ENCODE data around the gene DCAF6. TPM values are rescaled to one million over a fixed set of nuclear protein-coding genes. Genes with fewer than 3 reads are reported as not detected.
A peak's percentile ranks its signal among the peaks of the same experiment; 100 is the strongest.

The DCAF6 gene
- total RNA-seq, 1 donor from 2014 or later = 28.6 TPM

DNA sequence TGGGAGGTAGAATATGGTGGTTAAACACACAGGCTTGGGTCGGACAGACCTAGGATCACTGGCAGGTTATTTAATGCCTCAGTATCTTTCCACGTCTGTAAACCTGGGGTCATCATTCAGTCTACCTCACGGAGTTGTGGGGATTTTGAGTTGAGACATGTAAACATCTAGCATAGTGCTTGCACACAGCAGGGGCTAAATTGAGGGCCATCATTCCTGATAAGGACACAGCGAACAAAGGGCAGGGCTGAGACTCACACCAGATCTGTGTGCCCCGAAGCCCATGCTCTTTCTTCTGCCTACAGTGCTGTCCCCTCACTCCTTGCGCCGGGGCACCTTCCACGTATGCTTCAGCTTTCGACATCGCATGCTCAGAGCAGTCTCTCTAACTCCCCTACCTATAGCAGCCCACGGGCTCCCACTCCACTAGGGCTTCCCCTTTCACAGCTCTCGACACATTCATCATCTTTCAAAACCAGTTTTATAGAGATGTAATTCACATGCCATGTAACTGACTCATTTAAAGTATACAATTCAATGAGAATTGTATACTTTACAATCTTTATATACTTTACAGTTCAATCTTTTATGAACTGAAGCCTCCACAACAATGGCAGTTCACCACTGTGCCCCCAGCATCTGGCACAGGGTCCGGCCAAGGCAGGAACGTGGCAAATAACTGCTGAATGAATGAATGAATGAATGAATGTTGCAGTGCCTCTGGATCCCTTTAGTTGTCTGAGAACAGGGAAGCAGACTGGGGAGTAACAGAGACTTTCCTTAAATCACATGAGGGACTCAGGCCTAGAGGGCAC is 152.2 kb downstream of the DCAF6 start:
- H3K4me2 ChIP-seq = no peak overlapping the region
- peaks cover 17% of the 10 kb centered on the region for H3K4me1 Mint-ChIP-seq
- no peaks in the 10 kb centered on the region for H3K9me3 Mint-ChIP-seq
- no peak overlapping the region for H3K4me3 Mint-ChIP-seq
- no peak for DNase-seq (ENCODE audit: low spot score)
- no peak overlapping the region for H3K27ac ChIP-seq
- H3K4me3 ChIP-seq = no peak overlapping the region
- H3K36me3 Mint-ChIP-seq = peaks cover 28% of the 10 kb centered on the region
- peaks cover 4% of the 10 kb centered on the region for H3F3A ChIP-seq (ENCODE audit: low read depth)
- peak overlapping the region; percentile 57 for H3K27ac Mint-ChIP-seq
- H3K79me2 ChIP-seq (ENCODE audit: low read depth) = no peaks in the 10 kb centered on the region
- no peaks in the 10 kb centered on the region for H3K36me3 ChIP-seq
- no peak overlapping the region for H2AFZ ChIP-seq (replicated peaks)
- no peak overlapping the region for H3K9ac ChIP-seq
- H3K4me1 ChIP-seq = peaks cover 15% of the 10 kb centered on the region
- no peaks in the 10 kb centered on the region for H3K27me3 ChIP-seq
- no peak for TF ChIP-seq EZH2phosphoT487 (IDR thresholded peaks at IDR 0.05)
- TF ChIP-seq, protein P1, sequence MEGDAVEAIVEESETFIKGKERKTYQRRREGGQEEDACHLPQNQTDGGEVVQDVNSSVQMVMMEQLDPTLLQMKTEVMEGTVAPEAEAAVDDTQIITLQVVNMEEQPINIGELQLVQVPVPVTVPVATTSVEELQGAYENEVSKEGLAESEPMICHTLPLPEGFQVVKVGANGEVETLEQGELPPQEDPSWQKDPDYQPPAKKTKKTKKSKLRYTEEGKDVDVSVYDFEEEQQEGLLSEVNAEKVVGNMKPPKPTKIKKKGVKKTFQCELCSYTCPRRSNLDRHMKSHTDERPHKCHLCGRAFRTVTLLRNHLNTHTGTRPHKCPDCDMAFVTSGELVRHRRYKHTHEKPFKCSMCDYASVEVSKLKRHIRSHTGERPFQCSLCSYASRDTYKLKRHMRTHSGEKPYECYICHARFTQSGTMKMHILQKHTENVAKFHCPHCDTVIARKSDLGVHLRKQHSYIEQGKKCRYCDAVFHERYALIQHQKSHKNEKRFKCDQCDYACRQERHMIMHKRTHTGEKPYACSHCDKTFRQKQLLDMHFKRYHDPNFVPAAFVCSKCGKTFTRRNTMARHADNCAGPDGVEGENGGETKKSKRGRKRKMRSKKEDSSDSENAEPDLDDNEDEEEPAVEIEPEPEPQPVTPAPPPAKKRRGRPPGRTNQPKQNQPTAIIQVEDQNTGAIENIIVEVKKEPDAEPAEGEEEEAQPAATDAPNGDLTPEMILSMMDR (IDR thresholded peaks at IDR 0.05) = no peak
- TF ChIP-seq EZH2 (IDR thresholded peaks at IDR 0.05) = no peak
- peaks cover 5% of the 10 kb centered on the region for H3K27me3 Mint-ChIP-seq (ENCODE audit: insufficient read depth, low read depth)
- no peaks in the 10 kb centered on the region for H3K9me3 ChIP-seq (ENCODE audit: low read depth)
- peaks cover 29% of the 10 kb centered on the region for H4K20me1 ChIP-seq (ENCODE audit: low read depth)

DNA sequence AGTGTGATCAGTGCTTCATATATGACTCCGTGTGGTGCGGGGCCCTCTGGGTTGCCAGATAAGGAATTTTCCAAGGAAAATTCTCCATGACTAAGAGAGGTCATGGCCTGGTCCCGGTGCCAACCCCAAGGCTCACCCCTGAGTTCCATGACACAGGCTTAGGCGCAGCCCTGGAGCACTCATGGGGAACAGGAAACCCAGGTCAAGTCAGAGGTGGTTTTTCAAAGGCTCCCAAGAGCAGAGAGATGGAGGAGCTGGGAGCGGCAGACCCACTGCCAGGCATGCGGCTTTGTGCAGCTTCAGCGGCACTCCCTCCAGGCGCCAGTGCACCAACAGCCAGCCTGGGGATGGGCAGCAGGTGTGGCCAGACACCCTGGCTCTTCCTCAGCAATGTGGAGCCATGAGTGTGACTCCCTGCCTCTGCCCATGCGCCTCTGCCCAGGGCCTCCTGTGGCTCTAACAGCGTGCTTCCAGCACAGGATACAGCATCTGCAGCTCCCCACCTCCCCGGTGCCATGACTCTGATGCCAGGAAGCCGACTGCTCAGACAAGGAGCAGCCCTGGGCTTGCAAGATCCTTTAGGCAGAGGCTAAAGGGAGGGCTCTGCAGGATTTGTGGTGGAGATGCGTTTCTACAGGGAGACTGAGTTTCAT is 153.0 kb downstream of the DCAF6 start:
- Mint-ChIP-seq H3K9me3 (no peaks in the 10 kb centered on the region), H3K4me1 (peaks cover 17% of the 10 kb centered on the region), H3K36me3 (peaks cover 32% of the 10 kb centered on the region), H3K27me3 (ENCODE audit: insufficient read depth, low read depth) (peaks cover 5% of the 10 kb centered on the region), H3K27ac (peak overlapping the region; percentile 81), H3K4me3 (no peak overlapping the region)
- no peaks in the 10 kb centered on the region for H3K9me3 ChIP-seq (ENCODE audit: low read depth)
- H3K4me3 ChIP-seq = no peak overlapping the region
- DNase-seq (ENCODE audit: low spot score) = no peak
- no peaks in the 10 kb centered on the region for H3K27me3 ChIP-seq
- no peaks in the 10 kb centered on the region for H3K36me3 ChIP-seq
- peaks cover 15% of the 10 kb centered on the region for H3K4me1 ChIP-seq
- TF ChIP-seq EZH2phosphoT487 (IDR thresholded peaks at IDR 0.05) (no peak), EZH2 (IDR thresholded peaks at IDR 0.05) (no peak)
- TF ChIP-seq, protein P1 (IDR thresholded peaks at IDR 0.05) = no peak
- H3K27ac ChIP-seq = no peak overlapping the region
- H3K9ac ChIP-seq = no peak overlapping the region
- no peak overlapping the region for H3K4me2 ChIP-seq
- peaks cover 4% of the 10 kb centered on the region for H3F3A ChIP-seq (ENCODE audit: low read depth)
- no peaks in the 10 kb centered on the region for H3K79me2 ChIP-seq (ENCODE audit: low read depth)
- peaks cover 24% of the 10 kb centered on the region for H4K20me1 ChIP-seq (ENCODE audit: low read depth)
- H2AFZ ChIP-seq (replicated peaks) = no peak overlapping the region

DNA sequence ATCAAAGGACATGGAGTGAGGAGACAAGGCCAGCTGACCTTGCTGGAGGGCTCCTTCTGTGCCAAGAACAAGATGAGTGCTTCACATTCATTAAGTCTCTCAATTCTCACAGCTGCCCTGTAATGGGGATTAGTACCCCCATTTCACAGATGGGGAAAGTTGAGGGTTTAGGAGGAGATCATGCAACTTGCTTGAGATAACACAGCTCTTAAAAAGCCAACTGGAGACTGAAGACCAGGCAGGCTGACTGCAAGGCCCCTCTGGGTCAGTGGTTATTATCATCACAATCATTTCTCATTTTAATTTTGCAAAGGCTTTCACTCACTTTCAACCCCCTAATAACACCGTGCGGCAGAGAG is 153.5 kb downstream of the DCAF6 start:
- peaks cover 4% of the 10 kb centered on the region for H3F3A ChIP-seq (ENCODE audit: low read depth)
- peaks cover 15% of the 10 kb centered on the region for H3K4me1 ChIP-seq
- no peak overlapping the region for H3K9ac ChIP-seq
- no peak overlapping the region for H3K4me3 ChIP-seq
- Mint-ChIP-seq H3K4me3 (no peak overlapping the region), H3K4me1 (peaks cover 17% of the 10 kb centered on the region), H3K27me3 (ENCODE audit: insufficient read depth, low read depth) (peaks cover 2% of the 10 kb centered on the region), H3K9me3 (no peaks in the 10 kb centered on the region), H3K27ac (no peak overlapping the region), H3K36me3 (peaks cover 37% of the 10 kb centered on the region)
- no peak overlapping the region for H3K4me2 ChIP-seq
- H4K20me1 ChIP-seq (ENCODE audit: low read depth) = peaks cover 27% of the 10 kb centered on the region
- H2AFZ ChIP-seq (replicated peaks) = no peak overlapping the region
- H3K79me2 ChIP-seq (ENCODE audit: low read depth) = no peaks in the 10 kb centered on the region
- H3K36me3 ChIP-seq = no peaks in the 10 kb centered on the region
- no peaks in the 10 kb centered on the region for H3K27me3 ChIP-seq
- no peaks in the 10 kb centered on the region for H3K9me3 ChIP-seq (ENCODE audit: low read depth)
- DNase-seq (ENCODE audit: low spot score) = no peak
- TF ChIP-seq, protein P1 (IDR thresholded peaks at IDR 0.05) = no peak
- TF ChIP-seq EZH2phosphoT487 (IDR thresholded peaks at IDR 0.05) (no peak), EZH2 (IDR thresholded peaks at IDR 0.05) (no peak)
- no peak overlapping the region for H3K27ac ChIP-seq
